ENCODE measurements around the gene EPN1. TPM values are rescaled to one million over a fixed set of nuclear protein-coding genes. Genes with fewer than 3 reads are reported as not detected.

The EPN1 gene
- total RNA-seq, 1 donor from 2014 or later = 65.2 TPM

DNA sequence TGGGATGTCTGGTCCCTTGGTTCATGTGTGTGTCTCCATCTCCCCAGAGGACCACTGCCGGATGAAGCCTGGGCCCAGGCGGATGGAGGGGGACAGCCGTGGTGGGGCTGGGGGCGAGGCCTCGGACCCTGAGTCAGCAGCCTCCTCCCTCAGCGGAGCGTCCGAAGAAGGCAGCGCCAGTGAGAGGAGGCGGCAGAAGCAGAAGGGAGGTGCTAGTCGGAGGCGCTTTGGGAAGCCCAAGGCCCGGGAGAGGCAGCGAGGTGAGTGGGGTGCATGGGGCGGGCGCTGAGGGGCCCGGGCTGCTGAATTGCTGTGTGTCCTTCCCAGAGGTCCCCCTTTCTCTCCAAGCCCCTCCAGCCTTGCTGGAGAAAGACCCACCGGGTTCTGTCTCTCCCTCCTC is 23.8 kb upstream of the EPN1 start:
- no peak for DNase-seq
- Mint-ChIP-seq H3K27ac (no peak overlapping the region), H3K36me3 (ENCODE audit: low read depth) (peaks cover 43% of the 10 kb centered on the region), H3K4me3 (peak overlapping the region; percentile 74), H3K27me3 (no peaks in the 10 kb centered on the region), H3K4me1 (peaks cover 45% of the 10 kb centered on the region), H3K9me3 (no peaks in the 10 kb centered on the region)
- intact Hi-C loops (cut with micrococcal nuclease) = loop anchor here (5.0 kb wide), 1 partner anchor 1784 kb away; the partner anchor contains the start of gene MYADM
- TF ChIP-seq CTCF (IDR thresholded peaks at IDR 0.05) = no peak
- CTCF ChIA-PET = no interaction called here
- POLR2A ChIA-PET = no interaction called here
- no peak for ATAC-seq (ENCODE audit: low read depth)

GRCh38 chr19:55652311-55653128 is 22.5 kb upstream of the EPN1 start:
- H3K36me3 Mint-ChIP-seq (ENCODE audit: low read depth) = peaks cover 43% of the 10 kb centered on the region
- peak overlapping the region; percentile 15 for H3K4me3 Mint-ChIP-seq
- ATAC-seq (ENCODE audit: low read depth) (no peak), DNase-seq (no peak)
- peak overlapping the region; percentile 41 for H3K27ac Mint-ChIP-seq
- POLR2A ChIA-PET = interaction anchor here (0.7 to 2.5 kb wide), 5 partner anchors 8 to 53 kb away, joined by 5 to 45 read pairs (median 13); partner anchors contain the start of genes FIZ1, ZNF524 and ZNF581
- TF ChIP-seq CTCF (IDR thresholded peaks at IDR 0.05) = no peak
- peaks cover 49% of the 10 kb centered on the region for H3K4me1 Mint-ChIP-seq
- intact Hi-C loops (cut with micrococcal nuclease) = loop anchor here (1.0 to 5.0 kb wide), 3 partner anchors 20 to 1785 kb away; partner anchors contain the start of gene MYADM
- CTCF ChIA-PET = interaction anchor here (1.1 to 2.0 kb wide), 5 partner anchors 8 to 19 kb away, joined by 3 to 12 read pairs (median 4); no protein-coding TSS in a partner anchor
- no peaks in the 10 kb centered on the region for H3K27me3 Mint-ChIP-seq
- H3K9me3 Mint-ChIP-seq = no peaks in the 10 kb centered on the region

DNA sequence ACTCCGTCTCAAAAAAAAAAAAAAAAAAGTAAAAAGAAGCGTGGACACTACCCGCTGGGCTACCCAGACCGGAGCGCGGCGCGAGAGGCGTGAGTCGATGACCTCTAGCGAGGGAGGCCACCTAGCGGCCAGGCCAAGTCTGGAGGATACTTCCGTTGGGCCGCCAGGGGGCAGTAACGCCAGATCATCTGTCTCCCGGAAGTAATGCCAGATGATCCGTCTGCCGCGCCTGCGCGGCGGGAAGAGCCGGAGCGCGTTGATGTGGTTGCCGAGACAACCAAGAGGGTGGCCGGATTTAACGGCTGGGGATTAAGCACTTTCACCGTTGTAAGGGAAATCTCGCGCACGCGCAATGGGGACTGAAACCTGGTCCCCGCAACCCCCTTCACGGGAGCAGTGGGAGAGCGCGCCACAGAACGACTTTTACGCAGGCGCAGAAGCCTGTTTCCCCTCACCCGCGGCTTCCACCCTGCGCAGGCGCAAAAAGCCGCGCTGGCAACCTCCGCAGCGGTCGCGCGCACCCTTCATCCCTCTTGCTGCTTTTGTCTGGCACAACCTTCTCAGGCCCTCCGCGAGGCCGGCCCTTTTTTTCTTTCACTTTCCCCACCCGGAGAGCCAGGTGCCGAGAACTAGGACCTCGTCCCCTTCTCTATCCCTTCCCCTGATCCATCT is 21.2 kb upstream of the EPN1 start:
- TF ChIP-seq CTCF (IDR thresholded peaks at IDR 0.05) = peak; percentile 97

DNA sequence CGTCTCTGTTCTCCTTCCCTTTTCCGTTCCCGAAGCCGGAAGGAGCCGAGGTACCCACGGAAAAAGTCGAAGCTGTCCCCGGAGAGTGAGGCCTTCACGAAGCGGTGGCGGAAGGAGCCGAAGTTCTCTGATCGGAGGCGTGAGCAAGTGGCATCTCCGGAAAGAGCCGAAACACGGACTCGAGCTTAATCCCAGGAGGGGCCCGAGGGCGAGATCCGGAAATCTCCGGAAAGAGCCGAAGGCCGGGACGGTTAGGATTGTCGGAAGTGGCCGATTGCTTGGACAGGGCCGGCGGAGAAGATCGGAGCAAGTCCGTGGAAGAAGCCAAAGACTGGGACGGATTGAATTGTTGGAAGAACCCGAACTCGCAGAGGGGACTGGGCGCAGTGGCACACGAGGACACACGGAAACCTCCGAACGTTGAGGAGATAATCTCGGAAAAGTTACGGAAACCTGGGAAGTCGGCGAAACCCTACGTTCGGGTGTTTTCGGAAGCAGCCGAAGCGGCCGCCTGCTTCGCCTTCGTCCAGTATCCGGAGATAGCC is 20.6 kb upstream of the EPN1 start:
- H3K27ac Mint-ChIP-seq = peak overlapping the region; percentile 98
- POLR2A ChIA-PET = interaction anchor here (0.5 to 2.5 kb wide), 42 partner anchors 9 to 1539 kb away, joined by 3 to 55 read pairs (median 5); partner anchors contain the start of genes EPN1, FIZ1, ISOC2 and KMT5C
- no peaks in the 10 kb centered on the region for H3K9me3 Mint-ChIP-seq
- TF ChIP-seq CTCF (IDR thresholded peaks at IDR 0.05) = no peak
- peak; percentile 77 for ATAC-seq (ENCODE audit: low read depth)
- CTCF ChIA-PET = interaction anchor here (0.9 to 1.6 kb wide), 7 partner anchors 17 to 74 kb away, joined by 3 to 7 read pairs (median 5); partner anchors contain the start of gene ZNF579
- H3K4me1 Mint-ChIP-seq = peaks cover 56% of the 10 kb centered on the region
- intact Hi-C loops (cut with micrococcal nuclease) = loop anchor here (1.0 to 5.0 kb wide), 10 partner anchors 11 to 1787 kb away; partner anchors contain the start of genes FIZ1, KMT5C, MYADM and RPL28
- peaks cover 49% of the 10 kb centered on the region for H3K36me3 Mint-ChIP-seq (ENCODE audit: low read depth)
- peak overlapping the region; percentile 95 for H3K4me3 Mint-ChIP-seq
- H3K27me3 Mint-ChIP-seq = no peaks in the 10 kb centered on the region
- DNase-seq = no peak

More for the DNA sequence above, 21.2 kb upstream of the EPN1 start:
- ChIA-PET CTCF (interaction anchor here (0.9 to 2.0 kb wide), 12 partner anchors 9 to 73 kb away, joined by 3 to 12 read pairs (median 4); partner anchors contain the start of gene ZNF579), POLR2A (interaction anchor here (0.6 to 2.5 kb wide), 41 partner anchors 9 to 1538 kb away, joined by 3 to 55 read pairs (median 6); partner anchors contain the start of genes EPN1, FIZ1, ISOC2 and KMT5C)
- DNase-seq (peak; percentile 95), ATAC-seq (ENCODE audit: low read depth) (peak; percentile 38)
- Mint-ChIP-seq H3K36me3 (ENCODE audit: low read depth) (peaks cover 47% of the 10 kb centered on the region), H3K9me3 (no peaks in the 10 kb centered on the region), H3K4me1 (peaks cover 56% of the 10 kb centered on the region), H3K27me3 (no peaks in the 10 kb centered on the region), H3K27ac (peak overlapping the region; percentile 98), H3K4me3 (peak overlapping the region; percentile 95)
- intact Hi-C loops (cut with micrococcal nuclease) = loop anchor here (1.0 to 5.0 kb wide), 12 partner anchors 10 to 1786 kb away; partner anchors contain the start of genes FIZ1, KMT5C, MYADM and RPL28

All from activated B cell treated with CpG ODN at 0.5 μM for 24 hours (primary cell).